Sigmoid colon (tissue), 7 donors: ENCODE results near the gene SLC2A3. TPM values are rescaled to one million over a fixed set of nuclear protein-coding genes. Genes with fewer than 3 reads are reported as not detected.
"Not testable (repeated sequence)": the region's sequence is repeated elsewhere in the genome, so short reads cannot be mapped to it uniquely, and the experiment has no call there.

Experiments
- DNase-seq: peaks from one replicate; pipeline ENCODE4 v3.0.0-alpha.2; 2019
- H3K27ac ChIP-seq, 4 donors: fragments of 200-600 bp; sonication (generic); one replicate each; pipeline ENCODE4 v1.5.1; 2016 to 2019; ENCODE audit warnings: mild to moderate bottlenecking in 1 of 4
- H3K27me3 ChIP-seq, 3 donors: fragments of 200-600 bp; sonication (generic); one replicate each; pipeline ENCODE4 v1.5.1; 2019; ENCODE audit warnings: mild to moderate bottlenecking in 1 of 3
- H3K36me3 ChIP-seq, 4 donors: fragments of 200-600 bp; sonication (generic); one replicate each; pipeline ENCODE4 v1.5.1; 2016 to 2019
- H3K4me1 ChIP-seq, 4 donors: fragments of 200-600 bp; sonication (generic); one replicate each; pipeline ENCODE4 v1.5.1; 2017 to 2019
- H3K4me3 ChIP-seq, 4 donors: fragments of 200-600 bp; sonication (generic); one replicate each; pipeline ENCODE4 v1.5.1; 2017 to 2019; ENCODE audit warnings: mild to moderate bottlenecking in 2 of 4, moderate library complexity in 1 of 4
- H3K9me3 ChIP-seq, 4 donors: fragments of 200-600 bp in 3 of 4; sonication (generic) in 3 of 4; one replicate each; pipeline versions ENCODE4 v1.5.1 to v1.6.1; 2013 to 2019
- CTCF ChIP-seq, 4 experiments: fragments of 450-650 bp in 3 of 4; fragments of 200-600 bp in 1 of 4; IDR thresholded peaks; one replicate each; pipeline ENCODE4 v1.5.1; 2016 to 2019; ENCODE audit warnings: antibody characterized with exemption in 4 of 4, mild to moderate bottlenecking in 3 of 4, moderate library complexity in 2 of 4
- EP300 ChIP-seq, 4 donors: sonication (generic); formaldehyde crosslinking; IDR thresholded peaks; one replicate each; pipeline ENCODE4 v1.6.1; 2017; ENCODE audit warnings: antibody characterized with exemption in 4 of 4
- POLR2A ChIP-seq, 2 donors: fragments of 450-650 bp; IDR thresholded peaks; one replicate each; pipeline ENCODE4 v1.6.1; 2016; ENCODE audit warnings: antibody characterized with exemption in 2 of 2, mild to moderate bottlenecking in 2 of 2, moderate library complexity in 2 of 2
- POLR2AphosphoS5 ChIP-seq, 4 donors: sonication (generic); formaldehyde crosslinking; IDR thresholded peaks; one replicate each; pipeline ENCODE4 v1.6.1; 2017; ENCODE audit warnings: antibody characterized with exemption in 4 of 4
- WGBS, 2 donors: extraction: QIAGEN DNeasy Blood & Tissue Kit; methylation state at CpG; one replicate each; pipeline ENCODE4 v1.1.7; 2013; 5-methylcytosine and 5-hydroxymethylcytosine counted together
- intact Hi-C: fragments of 100-400 bp; cut with DNase I; formaldehyde crosslinking; loops from one replicate; pipeline ENCODE4 v1.15.1; 2023
- polyA plus RNA-seq, 3 donors: library from polyadenylated mRNA; stranded (reverse); fragments of 200-250 nt; gene quantifications; one replicate each; pipeline ENCODE4 v1.2.3, GENCODE V29; 2013
- total RNA-seq, 4 donors: library from RNA; depleted of rRNA; stranded (reverse); fragments of >200 nt; gene quantifications; one replicate each; pipeline ENCODE4 v1.1.0, GENCODE V29; 2016
- donor health status: healthy with polysubstance abuse.
- donor health status: Bipolar disorder and iron deficiency.
- donor health status: healthy.

SLC2A3 gene
- total and polyA plus RNA-seq, 7 donors, result 3.0 to 110 (median 12.8) TPM

GRCh38 chr12:7915661-7916403 is 20.2 kb downstream of the SLC2A3 start:
- H3K27me3 ChIP-seq, result peaks cover 0 to 5% (median 0%) of the 10 kb centered on the region in 3 donors
- intact Hi-C loops, result no loop called here
- peaks cover 0 to 7% (median 0%) of the 10 kb centered on the region in 4 donors for H3K4me1 ChIP-seq
- H3K9me3 ChIP-seq, result no peaks in the 10 kb centered on the region
- H3K36me3 ChIP-seq, result peaks cover 0 to 19% (median 0%) of the 10 kb centered on the region in 4 donors
- H3K4me3 ChIP-seq, result peak overlapping the region in 1 of 4 donors; percentile 35
- no peak for DNase-seq
- TF ChIP-seq EP300 (IDR thresholded peaks at IDR 0.05), result no peak
- no peak for TF ChIP-seq CTCF (IDR thresholded peaks at IDR 0.05)
- TF ChIP-seq POLR2A (IDR thresholded peaks at IDR 0.05), result no peak
- TF ChIP-seq POLR2AphosphoS5 (IDR thresholded peaks at IDR 0.05), result no peak
- H3K27ac ChIP-seq, result no peak overlapping the region
- 32 to 61% methylated on average over 38 of the region's 38 CpGs for WGBS, 2 donors

- 67 to 84% methylated on average over 7 of the region's 7 CpGs for WGBS, 2 donors
- H3K27ac ChIP-seq, H3K27me3 ChIP-seq, H3K9me3 ChIP-seq, H3K4me3 ChIP-seq, intact Hi-C loops, H3K36me3 ChIP-seq, DNase-seq, H3K4me1 ChIP-seq: not testable (repeated sequence)
Observed at GRCh38 chr12:7910106-7910505, 25.9 kb downstream of the SLC2A3 start.

- intact Hi-C loops, result no loop called here
- Histone ChIP-seq H3K27me3 (no peaks in the 10 kb centered on the region), H3K36me3 (no peaks in the 10 kb centered on the region), H3K9me3 (no peaks in the 10 kb centered on the region), H3K27ac (no peak overlapping the region), H3K4me3 (no peak overlapping the region), H3K4me1 (no peaks in the 10 kb centered on the region)
- 7 to 22% methylated on average over 3 of the region's 3 CpGs for WGBS, 2 donors
- DNase-seq, result no peak
- TF ChIP-seq EP300 (IDR thresholded peaks at IDR 0.05), result no peak
- no peak for TF ChIP-seq POLR2AphosphoS5 (IDR thresholded peaks at IDR 0.05)
- TF ChIP-seq CTCF (IDR thresholded peaks at IDR 0.05), result no peak
- no peak for TF ChIP-seq POLR2A (IDR thresholded peaks at IDR 0.05)
Observed at GRCh38 chr12:7907009-7907408, 29.0 kb downstream of the SLC2A3 start.

- H3K36me3 ChIP-seq, H3K4me1 ChIP-seq, DNase-seq, H3K27me3 ChIP-seq, H3K9me3 ChIP-seq, H3K4me3 ChIP-seq, H3K27ac ChIP-seq, intact Hi-C loops: not testable (repeated sequence)
- 74 to 78% methylated on average over 4 of the region's 4 CpGs for WGBS, 2 donors
Observed at GRCh38 chr12:7906303-7906702, 29.7 kb downstream of the SLC2A3 start.

GRCh38 chr12:7905600-7906125 is 30.3 kb downstream of the SLC2A3 start:
- H3K4me1 ChIP-seq, H3K27me3 ChIP-seq, H3K9me3 ChIP-seq, H3K4me3 ChIP-seq, DNase-seq, H3K36me3 ChIP-seq, H3K27ac ChIP-seq, intact Hi-C loops: not testable (repeated sequence)
- 43 to 53% methylated on average over 2 of the region's 5 CpGs for WGBS, 2 donors

GRCh38 chr12:7905071-7905470 is 30.9 kb downstream of the SLC2A3 start:
- no peak for DNase-seq
- H3K4me1 ChIP-seq, result no peaks in the 10 kb centered on the region
- 5 to 12% methylated on average over 1 of the region's 1 CpG for WGBS, 2 donors
- H3K27ac ChIP-seq, result no peak overlapping the region
- H3K27me3 ChIP-seq, result no peaks in the 10 kb centered on the region
- no peaks in the 10 kb centered on the region for H3K9me3 ChIP-seq
- no peak overlapping the region for H3K4me3 ChIP-seq
- H3K36me3 ChIP-seq, result no peaks in the 10 kb centered on the region
- TF ChIP-seq POLR2AphosphoS5 (IDR thresholded peaks at IDR 0.05) (no peak), POLR2A (IDR thresholded peaks at IDR 0.05) (no peak), CTCF (IDR thresholded peaks at IDR 0.05) (no peak), EP300 (IDR thresholded peaks at IDR 0.05) (no peak)
- intact Hi-C loops, result no loop called here

GRCh38 chr12:7902416-7902815 is 33.6 kb downstream of the SLC2A3 start:
- H3K9me3 ChIP-seq, intact Hi-C loops, H3K4me1 ChIP-seq, H3K27ac ChIP-seq, H3K27me3 ChIP-seq, H3K36me3 ChIP-seq, DNase-seq, H3K4me3 ChIP-seq: not testable (repeated sequence)
- WGBS, 2 donors, result 91 to 94% methylated on average over 8 of the region's 8 CpGs
